Hematopoietic multipotent progenitor cell treated with erythropoietin and hydrocortisone succinate and interleukin-3 and kit ligand, for 17 days (in vitro differentiated cells): ENCODE measurements around the gene MAU2.

ENCODE experiments used
- DNase-seq: peaks from one replicate; pipeline ENCODE4 v3.0.0-alpha.2; 2015; ENCODE audit warnings: low spot score

Gene MAU2

DNA sequence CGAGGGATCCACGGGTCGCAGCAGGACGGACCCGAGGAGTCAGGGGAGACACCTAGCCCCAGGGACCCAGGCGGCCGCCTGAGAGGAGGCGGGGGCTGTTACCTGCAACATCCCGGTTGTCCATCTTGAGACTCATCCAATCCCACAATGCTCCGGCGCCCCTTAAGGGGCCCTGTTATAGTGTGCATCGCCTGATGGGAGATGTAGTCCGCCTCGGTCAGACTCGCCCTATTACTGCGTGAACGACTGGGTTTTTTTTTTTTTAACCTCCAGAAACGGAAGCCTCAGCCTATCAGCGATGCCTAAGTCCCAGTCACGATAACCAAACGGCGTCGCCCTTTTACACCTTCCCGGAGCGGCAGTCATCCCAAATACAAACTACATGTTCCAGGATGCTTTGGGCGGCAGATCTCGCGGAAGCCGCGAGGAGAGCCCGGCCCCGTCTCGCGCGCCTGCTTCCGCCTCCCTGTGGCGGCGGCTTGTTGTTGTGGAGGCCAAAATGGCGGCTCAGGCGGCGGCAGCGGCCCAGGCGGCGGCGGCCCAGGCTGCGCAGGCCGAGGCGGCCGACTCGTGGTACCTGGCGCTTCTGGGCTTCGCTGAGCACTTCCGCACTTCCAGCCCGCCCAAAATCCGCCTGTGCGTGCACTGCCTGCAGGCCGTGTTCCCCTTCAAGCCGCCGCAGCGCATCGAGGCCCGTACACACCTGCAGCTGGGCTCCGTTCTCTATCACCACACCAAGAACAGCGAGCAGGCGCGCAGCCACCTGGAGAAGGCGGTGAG, at the start of gene MAU2, which contains the start of gene SUGP1:
Gene MAU2 (plus strand): TSS at position 469 of the 780 bp plus-strand sequence. CDS start 31 bp downstream, at position 500.
Gene SUGP1 (minus strand): TSS at position 149 of the 780 bp plus-strand sequence. CDS start 13 bp downstream, at position 136.
- peak; percentile 97 for DNase-seq

DNA sequence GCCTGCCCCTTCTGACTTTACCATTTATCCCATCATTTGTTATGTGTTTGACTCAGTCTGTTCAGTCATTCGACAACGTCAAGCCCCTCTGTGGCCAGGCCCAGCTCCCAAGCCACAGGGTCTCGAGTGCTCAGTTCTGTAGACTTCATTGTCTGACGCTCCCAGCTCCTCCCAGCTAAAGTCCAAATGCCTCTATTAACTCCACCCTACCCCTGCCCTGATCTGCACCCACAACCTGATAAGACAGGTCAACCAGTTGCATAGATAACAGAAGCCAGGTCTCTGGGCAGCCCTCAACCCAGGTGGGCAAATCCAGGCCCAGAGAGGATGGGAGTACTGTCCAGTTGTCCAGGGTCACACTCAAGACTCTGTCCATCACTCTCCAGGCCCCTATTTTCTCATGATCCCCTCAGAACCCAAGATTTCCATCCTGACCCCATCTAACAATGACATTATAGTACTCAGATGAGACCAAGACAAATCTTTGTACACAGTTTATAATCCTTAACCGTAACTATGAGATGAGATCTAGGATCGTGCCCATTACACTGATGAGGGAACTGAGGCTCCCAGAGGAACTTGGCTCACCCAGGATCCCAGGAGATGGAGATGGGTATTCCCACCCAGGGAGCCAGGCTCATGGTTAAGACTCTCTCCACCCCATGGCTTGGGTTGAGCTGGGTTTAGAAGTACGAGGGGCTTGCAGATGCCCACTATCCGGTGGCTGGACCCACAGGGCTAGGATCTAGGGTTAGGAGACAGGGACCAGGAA, 48.6 kb upstream of the MAU2 start:
- DNase-seq, result no peak

GRCh38 chr19:19274146-19274545, 46.5 kb upstream of the MAU2 start:
- DNase-seq, result no peak

GRCh38 chr19:19274716-19275565, 45.7 kb upstream of the MAU2 start:
- no peak for DNase-seq

DNA sequence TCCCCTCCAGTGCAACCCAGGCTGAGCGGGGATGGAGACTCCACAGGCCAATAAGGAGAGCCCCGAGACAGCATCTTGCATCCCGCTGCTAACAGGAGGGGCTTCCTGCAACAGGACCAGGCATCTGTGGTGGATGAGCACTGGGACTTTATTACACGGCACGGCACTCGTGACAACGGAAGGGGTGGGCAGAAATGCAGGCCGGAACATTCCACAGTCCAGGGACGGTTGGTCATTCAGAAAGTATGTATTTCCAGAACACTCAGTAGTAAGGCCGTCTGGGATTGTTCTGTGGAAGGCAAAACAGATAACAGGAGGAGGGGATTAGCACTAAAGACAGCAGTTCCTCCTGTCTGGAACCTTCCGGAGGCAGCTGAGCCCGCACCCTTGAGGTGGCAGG, 44.2 kb upstream of the MAU2 start:
- no peak for DNase-seq

GRCh38 chr19:19276851-19277250, 43.8 kb upstream of the MAU2 start:
- no peak for DNase-seq

DNA sequence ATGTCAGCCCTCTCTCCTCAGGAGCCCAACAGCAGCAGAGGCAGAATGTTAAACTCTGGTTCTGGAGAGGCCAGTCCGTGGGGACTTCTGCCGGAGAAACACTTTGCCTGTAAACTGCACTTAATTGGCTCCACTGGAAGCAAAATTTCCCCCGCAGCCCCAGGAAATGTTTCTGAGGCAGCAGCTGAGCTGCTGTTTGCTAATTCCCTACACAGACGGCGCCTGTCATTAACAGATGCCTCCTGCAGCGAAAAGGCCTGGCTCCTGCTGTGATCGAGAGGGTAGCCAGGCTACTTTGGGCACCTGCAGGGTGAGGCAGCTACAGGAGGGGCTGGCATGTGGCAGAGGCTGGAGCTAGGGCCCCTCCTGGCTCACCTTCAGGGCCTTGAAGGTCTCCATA, 42.3 kb upstream of the MAU2 start:
- DNase-seq, result no peak

DNA sequence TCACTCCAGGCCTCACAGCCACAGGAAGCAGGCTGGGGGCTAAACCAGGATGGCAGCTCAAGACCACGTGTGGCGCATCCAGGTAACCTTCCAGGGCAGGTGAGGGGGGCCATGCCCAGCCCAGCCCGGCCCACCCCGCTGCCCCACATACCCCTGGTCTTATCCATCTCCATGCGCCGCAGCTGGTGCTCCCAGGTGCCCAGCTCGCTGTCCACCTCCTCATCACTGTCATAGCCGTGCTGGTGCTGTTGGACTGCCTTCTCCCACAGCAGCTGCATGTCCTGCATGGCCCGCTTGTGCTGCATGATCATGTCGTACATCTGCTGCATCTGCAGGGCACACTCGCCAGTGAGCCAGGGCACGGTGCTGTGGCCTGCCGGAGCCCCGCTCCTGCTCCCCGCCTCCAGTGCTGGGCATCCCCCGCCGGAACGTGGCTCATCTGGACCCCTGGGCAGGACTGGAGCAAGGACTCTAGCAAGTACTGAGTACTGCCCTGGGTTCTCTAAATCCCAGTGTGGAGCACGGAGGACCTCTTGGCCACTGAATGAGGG, 41.5 kb upstream of the MAU2 start:
- no peak for DNase-seq

- no peak for DNase-seq
These were observed 40.8 kb upstream of the MAU2 start for GRCh38 chr19:19279853-19280252.

DNA sequence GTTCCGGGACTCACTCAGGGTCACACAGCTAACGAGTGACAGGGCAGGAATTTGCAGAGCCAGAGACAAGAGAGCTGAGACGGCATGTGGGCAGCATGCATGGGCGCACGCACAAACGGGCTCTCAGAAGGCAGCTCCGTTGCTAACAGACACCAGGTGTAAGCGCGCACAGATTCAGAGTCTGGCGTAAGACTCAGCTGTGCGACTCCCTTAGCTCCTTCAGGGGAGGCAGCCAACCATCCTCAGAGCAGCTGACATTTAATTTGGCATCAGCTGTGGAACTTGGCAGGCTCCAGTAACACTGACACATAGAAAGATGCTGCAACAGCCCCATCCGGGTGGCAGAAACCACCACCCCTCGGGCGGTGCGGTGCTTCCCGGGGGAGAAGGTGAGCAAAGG, 40.1 kb upstream of the MAU2 start:
- no peak for DNase-seq

DNA sequence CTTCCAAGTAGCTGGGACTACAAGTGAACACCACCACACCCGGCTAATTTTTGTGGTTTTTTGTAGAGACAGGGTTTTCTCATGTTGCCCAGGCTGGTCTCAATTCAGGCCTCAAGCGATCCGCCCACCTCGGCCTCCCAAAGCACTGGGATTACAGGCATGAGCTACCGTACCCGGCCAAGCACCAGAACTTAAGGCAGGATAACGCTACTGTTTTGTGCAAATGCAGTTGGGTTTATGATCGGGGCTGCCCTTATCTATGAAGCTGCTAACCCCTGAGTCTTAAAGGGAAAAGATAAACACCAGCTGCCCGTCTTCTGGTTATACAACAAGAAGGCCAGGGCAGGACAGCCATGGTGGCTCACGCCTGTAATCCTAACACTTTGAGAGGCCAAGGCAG, 34.9 kb upstream of the MAU2 start:
- no peak for DNase-seq

- no peak for DNase-seq
These were observed 28.0 kb upstream of the MAU2 start for GRCh38 chr19:19292607-19293006.

DNA sequence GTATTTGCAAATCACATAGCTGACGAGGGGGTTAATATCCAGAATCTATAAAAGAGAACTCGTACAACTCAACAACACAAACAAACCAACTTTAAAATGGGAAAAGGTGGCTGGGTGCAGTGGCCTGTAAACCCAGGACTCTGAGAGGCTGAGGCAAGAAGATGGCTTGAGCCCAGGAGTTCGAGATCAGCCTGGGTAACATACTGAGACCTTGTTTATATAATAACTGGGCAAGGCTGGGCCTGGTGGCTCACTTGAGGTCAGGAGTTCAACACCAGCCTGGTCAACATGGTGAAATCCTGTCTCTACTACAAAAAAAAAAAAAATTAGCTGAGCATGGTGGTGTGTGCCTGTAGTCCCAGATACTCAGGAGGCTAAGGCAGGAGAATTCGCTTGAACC, 25.7 kb upstream of the MAU2 start:
- no peak for DNase-seq

GRCh38 chr19:19296953-19297689, 23.5 kb upstream of the MAU2 start:
- DNase-seq, result no peak

GRCh38 chr19:19297759-19298158, 22.9 kb upstream of the MAU2 start:
- DNase-seq, result no peak

GRCh38 chr19:19300613-19301012, 20.0 kb upstream of the MAU2 start:
- no peak for DNase-seq

DNA sequence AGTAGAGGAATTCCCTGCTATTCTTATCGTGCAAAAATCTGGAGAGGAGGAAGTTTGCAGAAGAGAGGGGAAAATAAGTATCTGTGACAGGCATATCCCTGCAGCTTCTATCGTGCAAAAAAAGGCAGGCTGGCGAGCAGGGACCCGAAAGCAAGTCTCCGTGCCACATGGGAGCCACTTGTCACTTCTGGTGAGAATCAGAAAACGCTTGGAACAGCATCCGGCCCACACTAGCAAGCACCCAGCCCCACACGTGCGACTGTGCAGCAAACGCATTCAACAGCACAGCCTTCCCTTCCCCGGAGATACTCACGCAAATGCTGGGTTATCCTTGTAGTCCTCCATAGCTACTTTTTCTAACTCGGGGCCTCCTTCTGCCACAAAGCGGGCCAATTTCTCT, 17.2 kb upstream of the MAU2 start:
- no peak for DNase-seq

DNA sequence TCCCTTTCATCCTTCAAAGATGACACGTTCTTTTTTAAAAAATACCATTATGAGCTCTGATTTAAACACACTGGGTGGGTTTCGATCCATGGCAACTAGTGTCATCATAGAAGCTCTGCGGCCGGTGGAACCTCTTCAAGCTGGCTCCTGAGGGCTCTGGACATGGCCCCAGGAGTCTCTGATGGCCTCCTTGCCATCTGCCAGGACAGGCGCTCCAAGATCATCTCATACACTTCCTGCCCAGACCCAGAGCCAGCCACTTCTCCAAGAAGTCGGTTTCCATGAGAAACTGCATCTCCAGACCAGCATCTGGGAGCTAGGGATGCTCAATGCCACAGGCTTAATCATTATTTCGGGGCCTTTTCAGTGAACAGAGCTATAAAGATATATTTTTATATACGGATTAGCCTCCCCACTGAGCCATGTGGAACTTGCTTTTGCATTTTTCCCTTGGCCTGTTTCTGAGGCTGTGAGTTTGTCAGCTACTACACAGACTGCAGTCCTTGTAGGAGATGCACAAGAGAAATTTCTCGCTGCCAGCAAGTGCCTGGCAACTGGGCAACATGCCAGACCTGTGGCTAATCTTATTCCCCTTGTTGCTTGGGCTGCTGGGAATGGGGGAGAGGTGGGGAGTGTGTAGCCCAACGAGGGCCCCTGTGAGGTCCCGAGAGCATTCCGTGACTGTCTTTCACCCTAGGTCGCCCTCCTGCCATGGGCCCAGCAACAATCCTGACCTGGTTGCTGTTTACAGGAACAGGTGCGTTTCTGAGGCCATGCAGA, 16.3 kb upstream of the MAU2 start:
- no peak for DNase-seq

DNA sequence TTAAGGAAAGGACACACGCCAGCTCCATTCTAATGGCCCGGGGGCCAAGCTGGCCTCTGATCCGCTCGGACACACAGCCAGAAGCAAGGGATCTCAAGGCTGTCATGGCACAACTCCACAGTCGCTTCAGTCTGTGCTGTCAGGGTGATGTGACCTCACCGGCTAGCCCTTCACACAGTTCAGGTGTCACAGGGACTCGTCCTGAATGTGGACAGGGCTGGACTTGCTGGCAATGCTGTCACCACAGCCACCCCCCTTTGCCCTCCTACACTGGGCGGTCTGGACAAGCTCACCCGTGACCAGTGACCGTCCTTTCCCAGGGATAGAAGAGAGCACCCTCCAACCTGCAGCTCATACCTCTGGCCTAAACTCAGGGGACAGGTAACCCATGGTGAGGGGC, 15.6 kb upstream of the MAU2 start:
- DNase-seq, result no peak

DNA sequence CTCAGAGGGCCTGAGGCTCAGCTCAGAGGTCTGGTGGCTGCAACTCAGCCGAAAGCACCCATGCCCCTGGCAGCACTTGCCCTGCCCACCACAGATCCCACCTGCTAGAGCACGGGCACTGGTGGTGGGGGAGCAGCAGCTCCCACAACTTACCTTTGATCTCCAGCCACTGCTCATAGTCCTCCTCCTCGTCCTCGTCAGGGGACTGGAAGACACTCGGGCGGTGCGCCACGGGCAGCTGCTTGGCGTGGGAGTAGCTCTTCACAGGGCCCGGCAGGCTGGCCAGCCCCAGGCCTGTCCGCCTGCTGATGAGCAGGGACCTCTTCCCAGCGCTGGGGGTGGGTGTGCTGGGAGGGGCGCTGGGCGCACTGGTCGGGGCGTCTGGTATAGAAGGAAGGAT, 14.9 kb upstream of the MAU2 start:
- DNase-seq, result no peak

GRCh38 chr19:19306191-19306590, 14.4 kb upstream of the MAU2 start:
- no peak for DNase-seq
